SK-N-SH (cell line): ENCODE measurements around the gene SNX10. TPM values are rescaled to one million over a fixed set of nuclear protein-coding genes. Genes with fewer than 3 reads are reported as not detected.

Source experiments
- CTCF ChIA-PET: fragments of 300-600, 350-600 bp; formaldehyde crosslinking; extraction: SDS; loops from one replicate; lab custom pipeline; 2021; lab: Yijun Ruan, JAX
- POLR2A ChIA-PET: fragments of 350-600 bp; sonication (Branson Sonifier 250); formaldehyde crosslinking; extraction: SDS; loops from one replicate; lab custom pipeline; 2020; ENCODE audit warnings: antibody characterized with exemption, inconsistent platforms; lab: Yijun Ruan, JAX
- DNase-seq: peaks from one replicate; pipeline ENCODE4 v3.0.0; 2012
- H2AFZ ChIP-seq: fragments of 200-600 bp; sonication (generic); 2 replicates; pipeline ENCODE4 v1.8.1; 2016; ENCODE audit warnings: antibody characterized with exemption, mild to moderate bottlenecking, low read depth
- H3F3A ChIP-seq: fragments of 200-600 bp; sonication (generic); replicated peaks from 2 replicates; pipeline ENCODE3; 2016; ENCODE audit warnings: antibody characterized with exemption, mild to moderate bottlenecking; ENCODE audit not compliant: insufficient read depth
- H3K27ac ChIP-seq, 2 experiments: fragments of 200-500 bp in 1 of 2; fragments of 200-600 bp in 1 of 2; sonication (Bioruptor generic) in 1 of 2; sonication (generic), shearing (Covaris generic) in 1 of 2; 2 replicates each; pipeline versions ENCODE4 v1.5.1 to v1.6.1; 2014 to 2016; ENCODE audit warnings: low read depth in 2 of 2, inconsistent platforms in 1 of 2, low read length in 1 of 2, mild to moderate bottlenecking in 1 of 2, mixed read lengths in 1 of 2
- H3K27me3 ChIP-seq: fragments of 200-600 bp; sonication (generic), shearing (Covaris generic); 2 replicates; pipeline ENCODE4 v1.6.1; 2016; ENCODE audit warnings: mixed run types; ENCODE audit not compliant: insufficient read depth
- H3K36me3 ChIP-seq, 2 experiments: fragments of 200-500 bp in 1 of 2; fragments of 200-600 bp in 1 of 2; sonication (Bioruptor generic) in 1 of 2; sonication (generic) in 1 of 2; replicated peaks in 1 of 2; 2 replicates each; pipeline versions ENCODE3 to v1.5.1; 2014 to 2016; ENCODE audit warnings: low read length in 1 of 2, mild to moderate bottlenecking in 1 of 2; ENCODE audit not compliant: insufficient read depth in 2 of 2, control insufficient read depth in 1 of 2
- H3K4me1 ChIP-seq, 2 experiments: fragments of 200-500 bp in 1 of 2; fragments of 200-600 bp in 1 of 2; sonication (Bioruptor generic) in 1 of 2; sonication (generic), shearing (Covaris generic) in 1 of 2; 2 replicates each; pipeline versions ENCODE4 v1.5.1 to v1.6.1; 2014 to 2016; ENCODE audit warnings: low read depth in 1 of 2, low read length in 1 of 2, mixed run types in 1 of 2; ENCODE audit not compliant: insufficient read depth in 2 of 2, control insufficient read depth in 1 of 2
- H3K4me2 ChIP-seq: fragments of 200-600 bp; sonication (generic), shearing (Covaris generic); 2 replicates; pipeline ENCODE4 v1.6.1; 2017; ENCODE audit warnings: mixed run types
- H3K4me3 ChIP-seq, 2 experiments: fragments of 200-500 bp in 1 of 2; fragments of 200-600 bp in 1 of 2; sonication (Bioruptor generic) in 1 of 2; sonication (generic), shearing (Covaris generic) in 1 of 2; 2 replicates each; pipeline versions ENCODE4 v1.5.1 to v1.8.1; 2014 to 2016; ENCODE audit warnings: low read depth in 2 of 2, inconsistent platforms in 1 of 2, low read length in 1 of 2, mild to moderate bottlenecking in 1 of 2, mixed read lengths in 1 of 2, moderate library complexity in 1 of 2
- H3K79me2 ChIP-seq: fragments of 200-600 bp; sonication (generic); 2 replicates; pipeline ENCODE4 v1.8.1; 2017; ENCODE audit warnings: mild to moderate bottlenecking; ENCODE audit not compliant: insufficient read depth
- H3K9ac ChIP-seq: fragments of 200-600 bp; sonication (generic); 2 replicates; pipeline ENCODE4 v1.6.1; 2017; ENCODE audit warnings: mixed run types
- H3K9me2 ChIP-seq: fragments of 200-600 bp; sonication (generic); 2 replicates; pipeline ENCODE4 v1.6.1; 2017; ENCODE audit warnings: mixed run types
- H3K9me3 ChIP-seq: fragments of 200-600 bp; sonication (generic); 2 replicates; pipeline ENCODE4 v1.6.1; 2017; ENCODE audit warnings: mixed run types, mild to moderate bottlenecking, moderate library complexity
- H4K20me1 ChIP-seq: fragments of 200-600 bp; sonication (generic); 2 replicates; pipeline ENCODE4 v1.6.1; 2017; ENCODE audit warnings: mild to moderate bottlenecking, mixed run types; ENCODE audit not compliant: insufficient read depth
- CHD2 ChIP-seq: fragments of 150-350 bp; IDR thresholded peaks from 2 replicates; pipeline ENCODE4 v1.6.1; 2018; ENCODE audit warnings: low read length; ENCODE audit not compliant: partially characterized antibody
- CTCF ChIP-seq: fragments of 200-600 bp; sonication (generic); IDR thresholded peaks from 2 replicates; pipeline ENCODE4 v1.6.1; 2017; ENCODE audit warnings: antibody characterized with exemption, mild to moderate bottlenecking, moderate library complexity
- EZH2phosphoT487 ChIP-seq: fragments of 200-600 bp; sonication (generic); IDR thresholded peaks from 2 replicates; pipeline ENCODE4 v1.6.1; 2017; ENCODE audit warnings: low read depth, mixed run types, mild to moderate bottlenecking, antibody characterized with exemption, moderate library complexity, borderline replicate concordance
- FOSL2 ChIP-seq: IDR thresholded peaks from 2 replicates; pipeline ENCODE4 v1.4.0; 2012; ENCODE audit warnings: low read depth, mild to moderate bottlenecking, moderate library complexity, borderline replicate concordance
- IRF3 ChIP-seq: fragments of 150-350 bp; IDR thresholded peaks from 2 replicates; pipeline ENCODE4 v1.6.1; 2016; ENCODE audit warnings: mild to moderate bottlenecking, low read depth, low read length
- MAX ChIP-seq: IDR thresholded peaks from 2 replicates; pipeline ENCODE4 v1.4.0; 2012; ENCODE audit warnings: low read depth
- MEF2A ChIP-seq: IDR thresholded peaks from 2 replicates; pipeline ENCODE4 v1.4.0; 2012; ENCODE audit warnings: low read depth, borderline replicate concordance
- MXI1 ChIP-seq: IDR thresholded peaks from 2 replicates; pipeline ENCODE4 v1.6.1; 2012; ENCODE audit warnings: mild to moderate bottlenecking, low read depth, low read length, improper control_type of control experiment
- NRF1 ChIP-seq: IDR thresholded peaks from 2 replicates; pipeline ENCODE4 v1.6.1; 2012; ENCODE audit warnings: low read depth, mild to moderate bottlenecking, low read length
- POLR2AphosphoS5 ChIP-seq: IDR thresholded peaks from 2 replicates; pipeline ENCODE4 v1.6.1; 2012; ENCODE audit warnings: low read depth, low read length
- RAD21 ChIP-seq: IDR thresholded peaks from 2 replicates; pipeline ENCODE4 v1.6.1; 2012; ENCODE audit warnings: mild to moderate bottlenecking, low read length
- RCOR1 ChIP-seq: fragments of 150-350 bp; IDR thresholded peaks from 2 replicates; pipeline ENCODE4 v1.6.1; 2017; ENCODE audit warnings: antibody characterized with exemption, low read length
- RFX5 ChIP-seq: IDR thresholded peaks from 2 replicates; pipeline ENCODE4 v1.6.1; 2012; ENCODE audit warnings: mild to moderate bottlenecking, improper control_type of control experiment, low read length
- TAF1 ChIP-seq: IDR thresholded peaks from 2 replicates; pipeline ENCODE4 v1.6.1; 2012; ENCODE audit warnings: low read depth, mild to moderate bottlenecking, low read length, moderate library complexity, borderline replicate concordance
- TEAD4 ChIP-seq: IDR thresholded peaks from 2 replicates; pipeline ENCODE4 v1.4.0; 2012; ENCODE audit warnings: mild to moderate bottlenecking, borderline replicate concordance; ENCODE audit not compliant: insufficient read depth
- ZBTB33 ChIP-seq: IDR thresholded peaks from 2 replicates; pipeline ENCODE4 v1.4.0; 2012; ENCODE audit warnings: low read depth, borderline replicate concordance
- WGBS: methylation state at CpG from one replicate; pipeline ENCODE4 v1.1.6; 2017; ENCODE audit warnings: low lambda C conversion rate; 5-methylcytosine and 5-hydroxymethylcytosine counted together
- polyA plus RNA-seq, 3 experiments: library from polyadenylated mRNA; depleted of rRNA; stranded (reverse); fragments of >200 nt; gene quantifications; 2 replicates each; pipeline ENCODE4 v1.2.3, GENCODE V29; 2012

The SNX10 gene
- polyA plus RNA-seq, 1 of the 3 experiments (the other 2 are of a cell fraction): 0.02 TPM

GRCh38 chr7:26291251-26291650 is 411 bp upstream of the SNX10 start:
- Histone ChIP-seq H3K9me3 (no peaks in the 10 kb centered on the region), H3K79me2 (no peaks in the 10 kb centered on the region), H3K4me3 (peak overlapping the region; percentile 50 to 59), H3K4me1 (peaks cover 0 to 9% of the 10 kb centered on the region in 2 experiments; a peak in 1 of 4 replicates), H3K27me3 (no peaks in the 10 kb centered on the region), H3F3A (no peaks in the 10 kb centered on the region), H4K20me1 (no peaks in the 10 kb centered on the region), H3K9me2 (no peaks in the 10 kb centered on the region), H3K27ac (no peak overlapping the region), H3K9ac (no peak overlapping the region), H3K4me2 (peak overlapping the region; percentile 66; the same call in 1 of the 2 replicates), H2AFZ (no peak overlapping the region), H3K36me3 (no peaks in the 10 kb centered on the region)
- DNase-seq: no peak
- ChIA-PET POLR2A (no interaction called here), CTCF (interaction anchor here (0.7 to 1.9 kb wide), 5 partner anchors 36 to 471 kb away, joined by 3 to 4 read pairs (median 3); no protein-coding TSS in a partner anchor)
- TF ChIP-seq TAF1 (no peak), CTCF (no peak), CHD2 (no peak), ZBTB33 (no peak), IRF3 (no peak), EZH2phosphoT487 (no peak), RCOR1 (no peak), RFX5 (no peak), RAD21 (no peak), MEF2A (no peak), NRF1 (no peak), POLR2AphosphoS5 (no peak), TEAD4 (no peak), MAX (no peak), MXI1 (no peak), FOSL2 (no peak)
- WGBS: 47% methylated on average over 4 of the region's 4 CpGs
